ENCODE results near the gene CPNE6. TPM values are rescaled to one million over a fixed set of nuclear protein-coding genes. Genes with fewer than 3 reads are reported as not detected.

CPNE6 gene
- polyA plus RNA-seq, 3 donors, result not detected

GRCh38 chr14:24053548-24054323, 17.6 kb upstream of the CPNE6 start:
- H3K4me3 ChIP-seq (replicated peaks in 1 of 3; ENCODE audit: low read depth in 2 of 3, low read length in 3 of 3), result no peak overlapping the region
- Mint-ChIP-seq H3K36me3 (peaks cover 0 to 2% of the 10 kb centered on the region in 2 donors), H3K27ac (no peak overlapping the region), H3K4me3 (peak overlapping the region; percentile 41 to 81), H3K27me3 (ENCODE audit: low read depth in 3 of 3) (peaks cover 15 to 38% (median 27%) of the 10 kb centered on the region in 3 donors), H3K4me1 (peaks cover 37% of the 10 kb centered on the region), H3K9me3 (peaks cover 0 to 3% (median 0%) of the 10 kb centered on the region in 7 donors)
- H3K4me1 ChIP-seq (ENCODE audit: control insufficient read depth in 1 of 2, insufficient read depth in 2 of 2, low read length in 2 of 2), result peaks cover 28 to 35% of the 10 kb centered on the region in 2 donors
- 93% methylated on average over 8 of the region's 10 CpGs for WGBS (ENCODE audit: insufficient coverage)
- no peak overlapping the region for H3K27ac ChIP-seq (ENCODE audit: low read depth in 1 of 2, low read length in 2 of 2)
- H3K4me2 ChIP-seq (replicated peaks; ENCODE audit: extremely low read depth, low read length, poor library complexity, severe bottlenecking), result no peak overlapping the region
- H3K79me2 ChIP-seq (ENCODE audit: insufficient read depth, low read length), result no peaks in the 10 kb centered on the region
- H3K36me3 ChIP-seq (replicated peaks in 1 of 2; ENCODE audit: control insufficient read depth in 1 of 2, insufficient read depth in 2 of 2, low read length in 2 of 2), result no peaks in the 10 kb centered on the region
- no peak for DNase-seq
- no peak overlapping the region for H2AFZ ChIP-seq (ENCODE audit: insufficient read depth, low read depth, low read length, poor library complexity, severe bottlenecking)
- intact Hi-C loops (cut with micrococcal nuclease), result no loop called here
- no peak overlapping the region for H3K9ac ChIP-seq (ENCODE audit: insufficient read depth, low read length, poor library complexity, severe bottlenecking)
- H4K20me1 ChIP-seq (ENCODE audit: insufficient read depth, low read length), result no peaks in the 10 kb centered on the region
- peaks cover 0 to 19% of the 10 kb centered on the region in 2 donors for H3K27me3 ChIP-seq (ENCODE audit: control insufficient read depth in 2 of 2, insufficient read depth in 2 of 2, low read length in 2 of 2)
- H3K9me3 ChIP-seq (replicated peaks in 1 of 2; ENCODE audit: control insufficient read depth in 1 of 2, insufficient read depth in 1 of 2, low read length in 2 of 2), result no peaks in the 10 kb centered on the region
- TF ChIP-seq CTCF (IDR thresholded peaks at IDR 0.05), result no peak

- Mint-ChIP-seq H3K27me3 (ENCODE audit: low read depth in 3 of 3) (peaks cover 15 to 38% (median 27%) of the 10 kb centered on the region in 3 donors), H3K4me1 (peaks cover 32% of the 10 kb centered on the region), H3K9me3 (peaks cover 0 to 3% (median 0%) of the 10 kb centered on the region in 7 donors), H3K36me3 (peaks cover 0 to 2% of the 10 kb centered on the region in 2 donors), H3K27ac (no peak overlapping the region), H3K4me3 (no peak overlapping the region)
- no peak for TF ChIP-seq CTCF (IDR thresholded peaks at IDR 0.05)
- H3K27ac ChIP-seq (ENCODE audit: low read depth in 1 of 2, low read length in 2 of 2), result no peak overlapping the region
- no CpG with 5 or more reads among the region's 6 CpGs for WGBS (ENCODE audit: insufficient coverage)
- no peaks in the 10 kb centered on the region for H3K79me2 ChIP-seq (ENCODE audit: insufficient read depth, low read length)
- no peaks in the 10 kb centered on the region for H3K9me3 ChIP-seq (replicated peaks in 1 of 2; ENCODE audit: control insufficient read depth in 1 of 2, insufficient read depth in 1 of 2, low read length in 2 of 2)
- no peak overlapping the region for H3K9ac ChIP-seq (ENCODE audit: insufficient read depth, low read length, poor library complexity, severe bottlenecking)
- no peak overlapping the region for H3K4me2 ChIP-seq (replicated peaks; ENCODE audit: extremely low read depth, low read length, poor library complexity, severe bottlenecking)
- H3K4me1 ChIP-seq (ENCODE audit: control insufficient read depth in 1 of 2, insufficient read depth in 2 of 2, low read length in 2 of 2), result peaks cover 22 to 29% of the 10 kb centered on the region in 2 donors
- no peak for DNase-seq
- H3K36me3 ChIP-seq (replicated peaks in 1 of 2; ENCODE audit: control insufficient read depth in 1 of 2, insufficient read depth in 2 of 2, low read length in 2 of 2), result no peaks in the 10 kb centered on the region
- peaks cover 0 to 19% of the 10 kb centered on the region in 2 donors for H3K27me3 ChIP-seq (ENCODE audit: control insufficient read depth in 2 of 2, insufficient read depth in 2 of 2, low read length in 2 of 2)
- intact Hi-C loops (cut with micrococcal nuclease), result no loop called here
- H3K4me3 ChIP-seq (replicated peaks in 1 of 3; ENCODE audit: low read depth in 2 of 3, low read length in 3 of 3), result no peak overlapping the region
- no peak overlapping the region for H2AFZ ChIP-seq (ENCODE audit: insufficient read depth, low read depth, low read length, poor library complexity, severe bottlenecking)
- no peaks in the 10 kb centered on the region for H4K20me1 ChIP-seq (ENCODE audit: insufficient read depth, low read length)
These were observed 17.1 kb upstream of the CPNE6 start for GRCh38 chr14:24054324-24054641.
